ENCODE data around the gene CCDC68.

- TF ChIP-seq CTCF (IDR thresholded peaks at IDR 0.05; ENCODE audit: insufficient read depth, low read length): no peak
- TF ChIP-seq POLR2AphosphoS5 (IDR thresholded peaks at IDR 0.05; ENCODE audit: low read depth): no peak
These were observed 82.2 kb downstream of the CCDC68 start for GRCh38 chr18:54877076-54877475.

Measured in HL-60 (cell line).